Subcutaneous abdominal adipose tissue (tissue), 5 donors: ENCODE measurements around the gene C1QL3.

ENCODE experiments used
- H3K27ac ChIP-seq: one replicate; pipeline ENCODE4 v1.7.0; 2013; ENCODE audit warnings: low read depth, mild to moderate bottlenecking, inconsistent platforms, low read length, moderate library complexity
- H3K27me3 ChIP-seq, 5 donors: one replicate each; pipeline ENCODE4 v1.7.0; 2013; ENCODE audit warnings: low read length in 5 of 5, inconsistent platforms in 1 of 5; ENCODE audit not compliant: control insufficient read depth in 5 of 5, insufficient read depth in 4 of 5
- H3K36me3 ChIP-seq, 5 donors: one replicate each; pipeline ENCODE4 v1.7.0; 2013; ENCODE audit warnings: low read length in 5 of 5; ENCODE audit not compliant: control insufficient read depth in 5 of 5, insufficient read depth in 5 of 5
- H3K4me1 ChIP-seq, 5 donors: one replicate each; pipeline ENCODE4 v1.7.0; 2013; ENCODE audit warnings: low read length in 5 of 5, mild to moderate bottlenecking in 3 of 5, moderate library complexity in 1 of 5; ENCODE audit not compliant: control insufficient read depth in 5 of 5, insufficient read depth in 5 of 5
- H3K4me3 ChIP-seq, 5 donors: one replicate each; pipeline ENCODE4 v1.7.0; 2013; ENCODE audit warnings: low read length in 5 of 5, low read depth in 1 of 5
- H3K9ac ChIP-seq, 5 donors: one replicate each; pipeline ENCODE4 v1.7.0; 2013; ENCODE audit warnings: low read length in 5 of 5, mild to moderate bottlenecking in 4 of 5, moderate library complexity in 3 of 5
- H3K9me3 ChIP-seq, 5 donors: one replicate each; pipeline ENCODE4 v1.7.0; 2013; ENCODE audit warnings: low read length in 5 of 5; ENCODE audit not compliant: control insufficient read depth in 5 of 5
- donor health status: healthy.
- donor health status: healthy.
- donor health status: healthy.
- donor health status: healthy.
- donor health status: healthy.

C1QL3 gene

GRCh38 chr10:16466001-16466400 lies 55.7 kb downstream of the C1QL3 start:
- Histone ChIP-seq H3K27me3 (no peaks in the 10 kb centered on the region), H3K9ac (no peak overlapping the region), H3K4me1 (peaks cover 0 to 2% (median 0%) of the 10 kb centered on the region in 5 donors), H3K36me3 (peaks cover 0 to 3% (median 0%) of the 10 kb centered on the region in 5 donors), H3K9me3 (no peaks in the 10 kb centered on the region), H3K4me3 (no peak overlapping the region), H3K27ac (no peak overlapping the region)
